Mucosa of descending colon (tissue), 3 donors: ENCODE results near the gene GAB3. TPM values are rescaled to one million over a fixed set of nuclear protein-coding genes. Genes with fewer than 3 reads are reported as not detected.
"Not testable (repeated sequence)": the region's sequence is repeated elsewhere in the genome, so short reads cannot be mapped to it uniquely, and the experiment has no call there.

Experiments used
- ATAC-seq: fragments of 200-7000 bp; cut with Tn5 transposase; one replicate; pipeline ENCODE4 v1.9.1; 2020; ENCODE audit warnings: mild to moderate bottlenecking, moderate library complexity
- DNase-seq, 3 donors: peaks; one replicate each; pipeline ENCODE4 v3.0.0-alpha.2; 2020
- H3K36me3 ChIP-seq: fragments of 200-600 bp; one replicate; pipeline ENCODE4 v1.8.0; 2021; ENCODE audit warnings: low read depth, mild to moderate bottlenecking
- H3K4me1 ChIP-seq: fragments of 200-600 bp; one replicate; pipeline ENCODE4 v1.8.0; 2021; ENCODE audit warnings: low read depth, mild to moderate bottlenecking
- H3K4me3 ChIP-seq: fragments of 200-600 bp; one replicate; pipeline ENCODE4 v1.8.0; 2021; ENCODE audit warnings: mild to moderate bottlenecking
- H3K9me3 ChIP-seq: fragments of 200-600 bp; one replicate; pipeline ENCODE4 v1.8.0; 2021; ENCODE audit warnings: mild to moderate bottlenecking
- CTCF ChIP-seq: fragments of 200-600 bp; IDR thresholded peaks from one replicate; pipeline ENCODE4 v1.8.0; 2022; ENCODE audit warnings: antibody characterized with exemption, mild to moderate bottlenecking
- intact Hi-C, 2 donors: fragments of 100-400 bp; cut with DNase I in 1 of 2; cut with micrococcal nuclease in 1 of 2; formaldehyde crosslinking; loops; one replicate each; pipeline versions ENCODE4 v1.11.0 to v1.11.1; 2022; cut with DNase I, micrococcal nuclease
- total RNA-seq, 3 donors: library from RNA; stranded (reverse); fragmentation: NEBNext Ultra II Directional in 2 of 3; extraction: Animal tissue kit (Norgen Biotek cat#: 25700) in 2 of 3; gene quantifications; one replicate each; pipeline versions ENCODE4 v1.2.1 to v1.2.4, GENCODE V29; 2021 to 2023
- donor health status: DM: no; HTN: no; CAD: no; lungs with moderate emphysema.
- donor health status: DM: no; HTN: no; CAD: no.
- donor health status: DM: no; HTN: yes; CAD: no.

GAB3 gene
- total RNA-seq, 3 donors from 2014 or later: 1.3 to 3.4 (median 2.5) TPM

DNA sequence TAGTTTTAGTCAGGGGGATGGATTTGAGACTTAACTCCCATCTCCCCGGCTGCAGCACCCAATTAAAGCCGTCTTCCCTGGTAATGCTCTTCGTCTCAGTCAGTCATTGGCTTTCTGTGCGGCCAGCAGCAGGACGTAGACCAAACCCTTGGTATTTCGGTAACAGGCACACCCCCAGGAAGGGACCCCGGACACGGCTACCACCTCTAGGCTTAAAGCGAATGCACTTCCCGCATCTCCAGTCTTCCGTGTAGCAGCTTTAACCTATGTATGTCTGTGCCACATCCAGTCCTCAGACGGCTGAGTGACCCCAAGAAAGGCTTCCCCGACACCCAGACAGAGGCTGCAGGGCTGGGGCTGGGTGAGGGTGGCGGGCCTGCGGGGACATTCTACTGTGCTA, 96.0 kb downstream of the GAB3 start:
- H3K36me3 ChIP-seq: no peaks in the 10 kb centered on the region
- intact Hi-C loops: no loop called here
- no peaks in the 10 kb centered on the region for H3K4me1 ChIP-seq
- DNase-seq (no peak), ATAC-seq (no peak)
- H3K9me3 ChIP-seq: no peaks in the 10 kb centered on the region
- no peak overlapping the region for H3K4me3 ChIP-seq
- no peak for TF ChIP-seq CTCF

- no peak overlapping the region for H3K4me3 ChIP-seq
- intact Hi-C loops: no loop called here
- TF ChIP-seq CTCF: no peak
- DNase-seq: peak in 1 of 3 donors; percentile 20
- no peaks in the 10 kb centered on the region for H3K4me1 ChIP-seq
- H3K36me3 ChIP-seq: no peaks in the 10 kb centered on the region
- no peak for ATAC-seq
- H3K9me3 ChIP-seq: no peaks in the 10 kb centered on the region
Observed at GRCh38 chrX:154654372-154654771, 96.5 kb downstream of the GAB3 start.

- H3K4me3 ChIP-seq, H3K4me1 ChIP-seq, intact Hi-C loops, ATAC-seq, DNase-seq, H3K36me3 ChIP-seq, H3K9me3 ChIP-seq: not testable (repeated sequence)
Observed at GRCh38 chrX:154653413-154653812, 97.5 kb downstream of the GAB3 start, which contains the start of gene CTAG2. TSS of gene CTAG2 (minus strand) at chrX:154653579. CDS start at chrX:154653515, 64 bp downstream.

GRCh38 chrX:154653048-154653401, 97.9 kb downstream of the GAB3 start:
- ATAC-seq (no peak), DNase-seq (no peak)
- intact Hi-C loops: no loop called here
- H3K4me1 ChIP-seq: no peaks in the 10 kb centered on the region
- H3K9me3 ChIP-seq: no peaks in the 10 kb centered on the region
- H3K4me3 ChIP-seq: no peak overlapping the region
- no peak for TF ChIP-seq CTCF
- H3K36me3 ChIP-seq: no peaks in the 10 kb centered on the region

DNA sequence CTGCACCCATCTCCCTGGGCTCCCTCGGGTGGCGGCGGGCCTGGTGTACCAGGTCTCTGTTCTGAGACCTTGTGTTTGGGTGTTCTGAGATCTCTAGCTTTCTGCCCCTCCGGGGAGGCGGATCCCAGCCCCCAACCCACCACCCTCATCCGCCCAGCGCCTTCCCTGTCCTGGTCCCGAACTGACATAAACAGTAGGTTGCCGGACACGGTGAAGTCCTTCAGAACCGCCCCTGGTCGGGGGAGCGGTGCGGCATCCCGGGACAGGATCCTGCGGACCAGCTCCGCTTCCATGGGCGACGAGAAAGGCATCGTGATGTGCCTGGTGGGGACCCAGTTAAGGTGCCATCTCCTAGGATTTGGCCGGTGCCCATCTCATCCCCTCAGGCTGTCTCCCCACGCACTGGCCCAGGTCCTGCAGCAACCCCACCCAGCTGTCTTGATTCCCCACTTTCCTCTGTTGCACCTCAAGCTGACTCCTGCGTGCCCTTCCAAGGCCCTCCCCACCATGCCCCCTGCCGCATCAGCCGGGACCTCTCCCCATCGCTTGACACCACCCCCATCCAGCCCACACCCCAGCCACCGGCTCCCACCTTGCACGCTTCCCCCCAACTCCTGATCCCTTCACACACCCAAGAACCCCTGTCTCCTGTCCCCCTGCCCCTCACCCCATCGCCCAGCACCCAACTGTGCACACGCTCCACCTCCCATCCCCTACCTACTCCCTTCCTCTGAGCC, 98.4 kb downstream of the GAB3 start:
- intact Hi-C loops: no loop called here
- no peak for TF ChIP-seq CTCF
- DNase-seq (no peak), ATAC-seq (no peak)
- Histone ChIP-seq H3K36me3 (no peaks in the 10 kb centered on the region), H3K9me3 (no peaks in the 10 kb centered on the region), H3K4me1 (no peaks in the 10 kb centered on the region), H3K4me3 (no peak overlapping the region)

DNA sequence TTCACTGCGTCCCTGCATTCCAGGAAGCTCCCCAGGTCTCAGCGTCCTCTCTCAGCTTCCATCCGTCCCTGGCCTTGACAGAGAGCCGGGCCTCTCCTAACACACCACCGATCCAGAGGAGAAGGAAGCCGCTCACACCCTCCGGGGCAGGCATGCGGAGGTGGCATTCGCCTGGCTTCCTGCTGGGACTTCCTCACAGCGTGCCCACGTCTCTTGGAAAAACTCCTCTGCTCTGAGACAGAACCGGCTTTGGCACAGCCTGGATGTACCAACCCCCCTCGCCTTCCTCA, 100.7 kb downstream of the GAB3 start:
- intact Hi-C loops: no loop called here
- DNase-seq (no peak), ATAC-seq (no peak)
- Histone ChIP-seq H3K4me3 (no peak overlapping the region), H3K4me1 (no peaks in the 10 kb centered on the region), H3K9me3 (no peaks in the 10 kb centered on the region), H3K36me3 (no peaks in the 10 kb centered on the region)
- TF ChIP-seq CTCF: no peak
